ENCODE results near the gene DICER1. TPM values are rescaled to one million over a fixed set of nuclear protein-coding genes. Genes with fewer than 3 reads are reported as not detected.

Gene DICER1
- total and polyA plus RNA-seq, 2 donors (not counting 1 experiment from before 2014, with no cell fraction given), result 15.4 to 90.4 TPM

GRCh38 chr14:95147597-95147996, 9.7 kb downstream of the DICER1 start:
- H3K27ac Mint-ChIP-seq, result peak overlapping the region; percentile 68
- Histone ChIP-seq H2AFZ (ENCODE audit: insufficient read depth, low read depth, low read length, poor library complexity, severe bottlenecking) (no peak overlapping the region), H3K9me3 (ENCODE audit: control extremely low read depth in 1 of 3, control insufficient read depth in 2 of 3, insufficient read depth in 1 of 3, low read length in 2 of 3) (peaks cover 2 to 17% (median 9%) of the 10 kb centered on the region in 3 donors), H3K27ac (ENCODE audit: low read length in 2 of 2) (peak overlapping the region in 1 of 2 donors; percentile 50), H3K4me2 (replicated peaks; ENCODE audit: low read depth, low read length, poor library complexity, severe bottlenecking) (peak overlapping the region; percentile 31), H3K27me3 (replicated peaks in 1 of 4; ENCODE audit: control extremely low read depth in 1 of 4, control insufficient read depth in 3 of 4, insufficient read depth in 4 of 4, low read length in 3 of 4) (no peaks in the 10 kb centered on the region), H3K4me1 (ENCODE audit: control insufficient read depth in 2 of 2, insufficient read depth in 2 of 2, low read length in 2 of 2) (peaks cover 37 to 62% of the 10 kb centered on the region in 2 donors), H3K9ac (ENCODE audit: low read length) (no peak overlapping the region), H3K79me2 (ENCODE audit: control insufficient read depth, insufficient read depth, low read length) (peaks cover 96% of the 10 kb centered on the region), H3K4me3 (ENCODE audit: control extremely low read depth in 1 of 5, extremely low read depth in 1 of 5, insufficient read depth in 1 of 5, low read depth in 2 of 5, low read length in 4 of 5) (no peak overlapping the region), H4K20me1 (ENCODE audit: control insufficient read depth, insufficient read depth, low read length, poor library complexity, severe bottlenecking) (peaks cover 47% of the 10 kb centered on the region), H3K36me3 (replicated peaks in 1 of 2; ENCODE audit: control extremely low read depth in 1 of 2, control insufficient read depth in 1 of 2, extremely low read depth in 1 of 2, insufficient read depth in 2 of 2, low read length in 1 of 2) (peaks cover 0 to 2% of the 10 kb centered on the region in 2 experiments)
- peaks cover 86% of the 10 kb centered on the region for H3K4me1 Mint-ChIP-seq
- no peaks in the 10 kb centered on the region for H3K27me3 Mint-ChIP-seq
- 50% methylated on average over 2 of the region's 7 CpGs for WGBS (ENCODE audit: insufficient coverage)
- DNase-seq (no peak), ATAC-seq (ENCODE audit: low read depth) (peak; percentile 31)
- H3K9me3 Mint-ChIP-seq (ENCODE audit: insufficient read depth), result peaks cover 9% of the 10 kb centered on the region
- CTCF ChIA-PET, result no interaction called here
- H3K4me3 Mint-ChIP-seq, result peak overlapping the region; percentile 70
- intact Hi-C loops (cut with micrococcal nuclease), result loop anchor here (10.0 kb wide), 1 partner anchor 1347 kb away; no protein-coding TSS in a partner anchor
- POLR2A ChIA-PET, result interaction anchor here (1.3 kb wide), 1 partner anchor 9 kb away, joined by 4 read pairs; no protein-coding TSS in a partner anchor
- no peak for TF ChIP-seq CTCF (IDR thresholded peaks at IDR 0.05)
- TF ChIP-seq EZH2 (IDR thresholded peaks at IDR 0.05; ENCODE audit: borderline replicate concordance, insufficient read depth, low read depth, low read length, poor library complexity, severe bottlenecking), result no peak

- no peak overlapping the region for H3K4me3 Mint-ChIP-seq
- ATAC-seq (ENCODE audit: low read depth) (no peak), DNase-seq (no peak)
- H3K36me3 ChIP-seq (replicated peaks in 1 of 2; ENCODE audit: control extremely low read depth in 1 of 2, control insufficient read depth in 1 of 2, extremely low read depth in 1 of 2, insufficient read depth in 2 of 2, low read length in 1 of 2), result peaks cover 0 to 2% of the 10 kb centered on the region in 2 experiments
- no peak overlapping the region for H3K9ac ChIP-seq (ENCODE audit: low read length)
- intact Hi-C loops (cut with micrococcal nuclease), result loop anchor here (10.0 kb wide), 1 partner anchor 1349 kb away; no protein-coding TSS in a partner anchor
- H3K4me3 ChIP-seq (ENCODE audit: control extremely low read depth in 1 of 5, extremely low read depth in 1 of 5, insufficient read depth in 1 of 5, low read depth in 2 of 5, low read length in 4 of 5), result no peak overlapping the region
- WGBS (ENCODE audit: insufficient coverage), result 82% methylated on average over 8 of the region's 10 CpGs
- ChIA-PET POLR2A (no interaction called here), CTCF (no interaction called here)
- peaks cover 36% of the 10 kb centered on the region for H4K20me1 ChIP-seq (ENCODE audit: control insufficient read depth, insufficient read depth, low read length, poor library complexity, severe bottlenecking)
- H3K4me1 ChIP-seq (ENCODE audit: control insufficient read depth in 2 of 2, insufficient read depth in 2 of 2, low read length in 2 of 2), result peaks cover 30 to 54% of the 10 kb centered on the region in 2 donors
- H3K27ac ChIP-seq (ENCODE audit: low read length in 2 of 2), result peak overlapping the region in 1 of 2 donors; percentile 74
- H3K9me3 Mint-ChIP-seq (ENCODE audit: insufficient read depth), result peaks cover 9% of the 10 kb centered on the region
- H3K27ac Mint-ChIP-seq, result peak overlapping the region; percentile 32
- no peaks in the 10 kb centered on the region for H3K27me3 Mint-ChIP-seq
- peaks cover 96% of the 10 kb centered on the region for H3K79me2 ChIP-seq (ENCODE audit: control insufficient read depth, insufficient read depth, low read length)
- peaks cover 86% of the 10 kb centered on the region for H3K4me1 Mint-ChIP-seq
- TF ChIP-seq CTCF (IDR thresholded peaks at IDR 0.05), result no peak
- TF ChIP-seq EZH2 (IDR thresholded peaks at IDR 0.05; ENCODE audit: borderline replicate concordance, insufficient read depth, low read depth, low read length, poor library complexity, severe bottlenecking), result no peak
- H3K4me2 ChIP-seq (replicated peaks; ENCODE audit: low read depth, low read length, poor library complexity, severe bottlenecking), result no peak overlapping the region
- no peaks in the 10 kb centered on the region for H3K27me3 ChIP-seq (replicated peaks in 1 of 4; ENCODE audit: control extremely low read depth in 1 of 4, control insufficient read depth in 3 of 4, insufficient read depth in 4 of 4, low read length in 3 of 4)
- H2AFZ ChIP-seq (ENCODE audit: insufficient read depth, low read depth, low read length, poor library complexity, severe bottlenecking), result no peak overlapping the region
- H3K9me3 ChIP-seq (ENCODE audit: control extremely low read depth in 1 of 3, control insufficient read depth in 2 of 3, insufficient read depth in 1 of 3, low read length in 2 of 3), result peaks cover 2 to 17% (median 9%) of the 10 kb centered on the region in 3 donors
These were observed 11.1 kb downstream of the DICER1 start for GRCh38 chr14:95146079-95146771.

All from B cell (primary cell).